H1 (cell line): Measurements from ENCODE around the gene COL1A1. TPM values are rescaled to one million over a fixed set of nuclear protein-coding genes. Genes with fewer than 3 reads are reported as not detected.

Experiments
- SP2 ChIP-seq: IDR thresholded peaks from 2 replicates; pipeline ENCODE4 v1.6.1; 2012; ENCODE audit warnings: mild to moderate bottlenecking, low read length, inconsistent platforms
- polyA plus RNA-seq, 7 experiments: library from polyadenylated mRNA; depleted of rRNA in 3 of 7; stranded (reverse) in 5 of 7; unstranded in 2 of 7; fragments of >200 nt in 5 of 7; fragments of 200-250 nt in 2 of 7; gene quantifications; 1 replicate in 5 of 7; 2 replicates in 1 of 7; 4 replicates in 1 of 7; pipeline versions ENCODE4 v1.2.1 to v1.2.3, GENCODE V29; 2011 to 2013; ENCODE audit warnings: missing spikeins in 2 of 7, mixed read lengths in 2 of 7
- total RNA-seq: library from RNA; stranded (reverse); fragmentation: NEBNext Ultra II Directional; extraction: Animal tissue kit (Norgen Biotek cat#: 25700); gene quantifications from 2 replicates; pipeline ENCODE4 v1.2.1, GENCODE V29; 2021

COL1A1 gene
- total and polyA plus RNA-seq, 2 of the 8 experiments (the other 6 are each of a cell fraction or from before 2014, with no cell fraction given), result 14.1 to 80.4 TPM

- no peak for TF ChIP-seq SP2
These were observed 35.4 kb downstream of the COL1A1 start, which contains the start of gene SGCA (continued) for GRCh38 chr17:50165867-50166517.
